Activated CD4-positive, alpha-beta T cell treated with anti-CD3 and anti-CD28 coated beads for 24 hours (primary cell): ENCODE results near the gene CCDC180.
"Not testable (repeated sequence)": the region's sequence is repeated elsewhere in the genome, so short reads cannot be mapped to it uniquely, and the experiment has no call there.

ENCODE experiments used
- DNase-seq, 2 donors: peaks; one replicate each; pipeline ENCODE4 v3.0.0-alpha.2; 2020; ENCODE audit warnings: low read depth in 2 of 2

CCDC180 gene

GRCh38 chr9:97311798-97312500 is 4.5 kb downstream of the CCDC180 start:
- no peak for DNase-seq

- DNase-seq: no peak
These were observed 5.1 kb downstream of the CCDC180 start for GRCh38 chr9:97312556-97312955.

GRCh38 chr9:97313243-97313642 is 5.8 kb downstream of the CCDC180 start:
- no peak for DNase-seq

GRCh38 chr9:97313746-97314145 is 6.3 kb downstream of the CCDC180 start:
- no peak for DNase-seq

- no peak for DNase-seq
These were observed 7.0 kb downstream of the CCDC180 start for GRCh38 chr9:97314503-97314902.

GRCh38 chr9:97315550-97315949 is 8.1 kb downstream of the CCDC180 start:
- DNase-seq: no peak

- DNase-seq: no peak
These were observed 9.4 kb downstream of the CCDC180 start for GRCh38 chr9:97316904-97317303.

- no peak for DNase-seq
These were observed 11.0 kb downstream of the CCDC180 start for GRCh38 chr9:97318433-97318832.

- no peak for DNase-seq
These were observed 11.9 kb downstream of the CCDC180 start for GRCh38 chr9:97319395-97319794.

- no peak for DNase-seq
These were observed 12.7 kb downstream of the CCDC180 start for GRCh38 chr9:97320080-97320642.

- DNase-seq: no peak
These were observed 13.8 kb downstream of the CCDC180 start for GRCh38 chr9:97321251-97321650.

GRCh38 chr9:97321691-97322090 is 14.2 kb downstream of the CCDC180 start:
- no peak for DNase-seq

GRCh38 chr9:97322105-97322504 is 14.6 kb downstream of the CCDC180 start:
- no peak for DNase-seq

GRCh38 chr9:97324954-97325353 is 17.5 kb downstream of the CCDC180 start:
- no peak for DNase-seq

GRCh38 chr9:97327562-97327961 is 20.1 kb downstream of the CCDC180 start:
- no peak for DNase-seq

- DNase-seq: no peak
These were observed 25.5 kb downstream of the CCDC180 start for GRCh38 chr9:97332993-97333392.

GRCh38 chr9:97335622-97336021 is 28.2 kb downstream of the CCDC180 start:
- DNase-seq: not testable (repeated sequence)

GRCh38 chr9:97348871-97349270 is 41.4 kb downstream of the CCDC180 start:
- DNase-seq: no peak

GRCh38 chr9:97349400-97349799 is 41.9 kb downstream of the CCDC180 start:
- no peak for DNase-seq

GRCh38 chr9:97354637-97355036 is 47.2 kb downstream of the CCDC180 start:
- DNase-seq: no peak

- no peak for DNase-seq
These were observed 49.6 kb downstream of the CCDC180 start for GRCh38 chr9:97357056-97357455.
